ENCODE data around the gene CALHM3.

Gene CALHM3

GRCh38 chr10:103474077-103474476, 5.0 kb downstream of the CALHM3 start:
- DNase-seq = no peak

GRCh38 chr10:103473261-103473671, 5.8 kb downstream of the CALHM3 start:
- no peak for DNase-seq

- DNase-seq = no peak
Observed at GRCh38 chr10:103472005-103472404, 7.0 kb downstream of the CALHM3 start.

GRCh38 chr10:103470761-103471653, 8.0 kb downstream of the CALHM3 start:
- no peak for DNase-seq

- DNase-seq = no peak
Observed at GRCh38 chr10:103469201-103469600, 9.8 kb downstream of the CALHM3 start.

- DNase-seq = no peak
Observed at GRCh38 chr10:103467406-103467805, 11.6 kb downstream of the CALHM3 start.

GRCh38 chr10:103466734-103467133, 12.3 kb downstream of the CALHM3 start:
- DNase-seq = no peak

GRCh38 chr10:103465411-103466179, 13.4 kb downstream of the CALHM3 start:
- DNase-seq = no peak

- no peak for DNase-seq
Observed at GRCh38 chr10:103463499-103463898, 15.5 kb downstream of the CALHM3 start.

- DNase-seq = no peak
Observed at GRCh38 chr10:103459615-103460014, 19.4 kb downstream of the CALHM3 start.

- peak; percentile 97 for DNase-seq
Observed at GRCh38 chr10:103458720-103459119, 20.3 kb downstream of the CALHM3 start, which contains the start of gene CALHM1. CALHM1 (minus strand) TSS chr10:103458900; CDS start chr10:103458751, 149 bp downstream.

- DNase-seq = no peak
Observed at GRCh38 chr10:103457896-103458583, 21.0 kb downstream of the CALHM3 start.

GRCh38 chr10:103457176-103457712, 21.8 kb downstream of the CALHM3 start:
- DNase-seq = no peak

- no peak for DNase-seq
Observed at GRCh38 chr10:103456074-103456660, 22.9 kb downstream of the CALHM3 start.

GRCh38 chr10:103455235-103455634, 23.8 kb downstream of the CALHM3 start:
- DNase-seq = no peak

GRCh38 chr10:103454026-103454425, 25.0 kb downstream of the CALHM3 start:
- no peak for DNase-seq

- no peak for DNase-seq
Observed at GRCh38 chr10:103452506-103453230, 26.4 kb downstream of the CALHM3 start.

- peak; percentile 73 for DNase-seq
Observed at GRCh38 chr10:103451831-103452505, 27.1 kb downstream of the CALHM3 start, which contains the start of gene CALHM2. CALHM2 (minus strand) TSS chr10:103452370; CDS start chr10:103449941, 2,429 bp downstream.

GRCh38 chr10:103451091-103451813, 27.8 kb downstream of the CALHM3 start:
- DNase-seq = peak; percentile 37

- DNase-seq = no peak
Observed at GRCh38 chr10:103450201-103450695, 28.8 kb downstream of the CALHM3 start.

Measured in NCI-H510A treated with DMSO at 0.1 percent for 48 hours (cell line).